Naive thymus-derived CD4-positive, alpha-beta T cell (primary cell): ENCODE results near the gene GALNT14. TPM values are rescaled to one million over a fixed set of nuclear protein-coding genes. Genes with fewer than 3 reads are reported as not detected.
A peak's percentile ranks its signal among the peaks of the same experiment; 100 is the strongest.

ENCODE experiments used
- ATAC-seq: fragments of 150-1000 bp; cut with Tn5 transposase; 2 replicates; pipeline ENCODE4 v1.10.0; 2021; ENCODE audit warnings: mild to moderate bottlenecking, moderate library complexity
- CTCF ChIA-PET: fragments of 350-600 bp; sonication (Branson Sonifier 250); formaldehyde crosslinking; loops from one replicate; lab custom pipeline; 2021; ENCODE audit warnings: antibody characterized with exemption; lab: Charles Lee
- POLR2A ChIA-PET: fragments of 350-600 bp; sonication (Branson Sonifier 250); formaldehyde crosslinking; loops from one replicate; lab custom pipeline; 2021; ENCODE audit warnings: antibody characterized with exemption, inconsistent platforms; lab: Charles Lee
- DNase-seq, 9 donors: peaks; one replicate each; pipeline versions ENCODE4 v3.0.0 to v3.0.0-alpha.2; 2020 to 2022; ENCODE audit warnings: mixed read lengths in 1 of 9
- H3K27ac ChIP-seq: one replicate; pipeline ENCODE4 v1.7.0; 2013; ENCODE audit warnings: mild to moderate bottlenecking, low read depth, low read length, moderate library complexity
- H3K27me3 ChIP-seq, 2 donors: one replicate each; pipeline ENCODE4 v1.7.0; 2013; ENCODE audit warnings: low read length in 2 of 2, mild to moderate bottlenecking in 2 of 2, moderate library complexity in 2 of 2; ENCODE audit not compliant: control insufficient read depth in 2 of 2, insufficient read depth in 2 of 2
- H3K36me3 ChIP-seq, 3 experiments: 1 replicate in 2 of 3; 2 replicates in 1 of 3; pipeline ENCODE4 v1.7.0; 2013; ENCODE audit warnings: low read length in 3 of 3, mild to moderate bottlenecking in 3 of 3, moderate library complexity in 1 of 3; ENCODE audit not compliant: insufficient read depth in 3 of 3, control insufficient read depth in 2 of 3
- H3K4me1 ChIP-seq, 2 donors: one replicate each; pipeline ENCODE4 v1.7.0; 2013; ENCODE audit warnings: low read length in 2 of 2, mild to moderate bottlenecking in 2 of 2, moderate library complexity in 1 of 2; ENCODE audit not compliant: control insufficient read depth in 2 of 2, insufficient read depth in 2 of 2
- H3K4me3 ChIP-seq: 2 replicates; pipeline ENCODE4 v1.7.0; 2013; ENCODE audit warnings: mild to moderate bottlenecking, low read length
- H3K9me3 ChIP-seq, 3 experiments: 1 replicate in 2 of 3; 2 replicates in 1 of 3; pipeline ENCODE4 v1.7.0; 2013; ENCODE audit warnings: low read length in 3 of 3; ENCODE audit not compliant: control insufficient read depth in 2 of 3
- H3K27ac Mint-ChIP-seq, 9 donors: one replicate each; pipeline ENCODE4 v1.8.0; 2020 to 2022; ENCODE audit warnings: mixed read lengths in 9 of 9, mild to moderate bottlenecking in 8 of 9, moderate library complexity in 5 of 9, inconsistent platforms in 2 of 9
- H3K27me3 Mint-ChIP-seq, 5 donors: one replicate each; pipeline ENCODE4 v1.8.0; 2021 to 2022; ENCODE audit warnings: mixed read lengths in 5 of 5, mild to moderate bottlenecking in 1 of 5
- H3K36me3 Mint-ChIP-seq, 5 donors: one replicate each; pipeline ENCODE4 v1.8.0; 2020 to 2022; ENCODE audit warnings: mixed read lengths in 5 of 5, mild to moderate bottlenecking in 3 of 5, inconsistent platforms in 1 of 5
- H3K4me1 Mint-ChIP-seq, 7 donors: one replicate each; pipeline ENCODE4 v1.8.0; 2020 to 2022; ENCODE audit warnings: mixed read lengths in 7 of 7, mild to moderate bottlenecking in 3 of 7, inconsistent platforms in 1 of 7
- H3K4me3 Mint-ChIP-seq, 10 donors: one replicate each; pipeline ENCODE4 v1.8.0; 2020 to 2022; ENCODE audit warnings: mild to moderate bottlenecking in 10 of 10, mixed read lengths in 10 of 10, moderate library complexity in 6 of 10, inconsistent platforms in 2 of 10
- H3K9me3 Mint-ChIP-seq, 11 donors: one replicate each; pipeline ENCODE4 v1.8.0; 2020 to 2022; ENCODE audit warnings: mixed read lengths in 11 of 11, mild to moderate bottlenecking in 4 of 11, inconsistent platforms in 1 of 11, moderate library complexity in 1 of 11
- intact Hi-C, 2 donors: fragments of 100-400 bp; cut with micrococcal nuclease; formaldehyde crosslinking; loops; one replicate each; pipeline ENCODE4 v1.15.1; 2023
- polyA plus RNA-seq, 2 donors: library from polyadenylated mRNA; unstranded; fragments of 300-500 nt; fragmentation: Illumina TruSeq; gene quantifications; one replicate each; pipeline ENCODE4 v1.2.3, GENCODE V29; 2021
- total RNA-seq, 6 experiments: library from RNA in 5 of 6; stranded (reverse) in 5 of 6; gene quantifications; 1 replicate in 5 of 6; 2 replicates in 1 of 6; pipeline ENCODE4 v1.2.3 and lab custom pipeline; 2021 to 2026

Gene GALNT14
- total and polyA plus RNA-seq, 7 experiments from 2014 or later: 0.64 to 1.1 TPM; not detected in 5

DNA sequence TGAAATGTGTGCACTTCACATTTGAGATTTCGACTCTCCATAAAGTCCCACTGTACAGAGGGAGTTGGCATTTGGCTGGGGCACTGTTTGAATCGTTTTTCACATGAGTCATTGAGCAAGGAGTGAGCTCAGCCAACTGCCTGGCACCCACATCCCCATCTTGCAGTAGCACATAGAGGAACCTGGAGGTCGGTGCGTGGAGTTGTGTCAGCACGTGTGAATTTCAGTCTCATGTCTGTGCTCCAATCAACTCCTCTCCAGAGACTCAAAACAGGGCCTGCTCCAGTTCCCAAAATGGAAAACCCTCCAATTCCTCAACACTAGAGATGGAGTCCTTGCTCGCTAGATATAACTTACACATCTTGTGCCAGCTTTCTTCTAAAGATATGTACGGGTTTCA is 204.2 kb downstream of the GALNT14 start:
- CTCF ChIA-PET: no interaction called here
- Histone ChIP-seq H3K36me3 (no peaks in the 10 kb centered on the region), H3K4me1 (no peaks in the 10 kb centered on the region), H3K9me3 (no peaks in the 10 kb centered on the region), H3K27me3 (no peaks in the 10 kb centered on the region), H3K27ac (no peak overlapping the region), H3K4me3 (no peak overlapping the region)
- intact Hi-C loops: no loop called here
- ATAC-seq: peak; percentile 32
- POLR2A ChIA-PET: no interaction called here
- Mint-ChIP-seq H3K4me3 (no peak overlapping the region), H3K9me3 (no peaks in the 10 kb centered on the region), H3K27ac (no peak overlapping the region), H3K36me3 (no peaks in the 10 kb centered on the region), H3K27me3 (peaks cover 0 to 10% (median 0%) of the 10 kb centered on the region in 5 donors), H3K4me1 (no peaks in the 10 kb centered on the region)
- no peak for DNase-seq

- CTCF ChIA-PET: no interaction called here
- POLR2A ChIA-PET: no interaction called here
- Mint-ChIP-seq H3K27ac (no peak overlapping the region), H3K36me3 (no peaks in the 10 kb centered on the region), H3K9me3 (no peaks in the 10 kb centered on the region), H3K4me1 (no peaks in the 10 kb centered on the region), H3K4me3 (no peak overlapping the region), H3K27me3 (peaks cover 0 to 5% (median 0%) of the 10 kb centered on the region in 5 donors)
- H3K4me3 ChIP-seq: no peak overlapping the region
- no peaks in the 10 kb centered on the region for H3K36me3 ChIP-seq
- no peak for DNase-seq
- H3K9me3 ChIP-seq: no peaks in the 10 kb centered on the region
- no peak overlapping the region for H3K27ac ChIP-seq
- intact Hi-C loops: no loop called here
- H3K4me1 ChIP-seq: no peaks in the 10 kb centered on the region
- no peaks in the 10 kb centered on the region for H3K27me3 ChIP-seq
- ATAC-seq: no peak
Observed at GRCh38 chr2:30933496-30933895, 204.7 kb downstream of the GALNT14 start.

DNA sequence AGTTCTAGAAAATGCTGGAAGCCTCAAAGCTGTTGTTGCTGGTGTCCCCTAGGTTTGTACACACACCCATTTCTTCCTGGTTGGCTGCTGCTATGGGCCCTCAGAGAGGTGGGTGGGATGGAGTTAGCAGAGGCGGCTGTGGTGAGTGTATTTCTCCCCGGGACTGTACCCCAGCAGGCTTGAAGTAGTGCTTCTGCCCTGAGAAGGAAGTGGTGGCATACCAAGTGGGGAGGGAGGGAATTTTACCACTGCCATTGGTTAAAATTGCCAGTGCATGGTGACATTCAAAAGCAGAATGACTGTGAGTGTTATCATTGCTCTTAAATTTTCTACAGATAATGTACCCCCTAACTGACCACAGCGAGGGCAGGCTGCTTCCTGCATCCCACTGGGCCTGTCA is 205.4 kb downstream of the GALNT14 start:
- Mint-ChIP-seq H3K27ac (no peak overlapping the region), H3K4me1 (no peaks in the 10 kb centered on the region), H3K36me3 (no peaks in the 10 kb centered on the region), H3K4me3 (no peak overlapping the region), H3K27me3 (no peaks in the 10 kb centered on the region), H3K9me3 (no peaks in the 10 kb centered on the region)
- ChIA-PET POLR2A (no interaction called here), CTCF (no interaction called here)
- Histone ChIP-seq H3K27me3 (no peaks in the 10 kb centered on the region), H3K4me3 (no peak overlapping the region), H3K4me1 (no peaks in the 10 kb centered on the region), H3K27ac (no peak overlapping the region), H3K36me3 (no peaks in the 10 kb centered on the region), H3K9me3 (no peaks in the 10 kb centered on the region)
- DNase-seq (no peak), ATAC-seq (peak; percentile 29)
- intact Hi-C loops: no loop called here

DNA sequence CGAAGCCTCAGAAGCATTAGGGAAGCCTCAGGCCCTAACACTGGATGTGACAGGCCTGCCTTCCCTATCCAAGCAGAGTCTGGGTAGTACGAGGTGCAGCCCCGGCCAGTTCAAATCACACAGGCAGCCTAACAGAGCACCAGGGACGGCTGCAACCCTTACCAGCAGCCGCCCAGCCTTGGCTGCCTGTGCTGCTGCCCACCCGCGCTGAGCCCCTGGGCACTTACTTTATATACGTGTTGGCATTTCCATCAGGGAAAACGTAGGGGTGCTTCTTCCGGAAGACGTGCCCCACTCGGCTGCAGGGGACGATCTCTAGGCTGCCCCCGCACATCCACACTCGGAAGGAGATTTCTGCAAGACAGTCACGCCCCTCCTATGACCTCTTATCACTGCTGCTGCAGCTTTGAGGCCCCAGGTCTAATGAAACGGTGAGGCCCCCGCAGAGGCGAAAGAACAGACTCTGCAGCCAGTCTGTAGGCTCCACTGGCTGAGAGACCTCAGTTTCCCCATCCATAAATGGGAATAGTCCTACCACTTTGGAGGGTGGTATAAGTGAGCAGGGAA is 206.3 kb downstream of the GALNT14 start:
- Histone ChIP-seq H3K4me1 (no peaks in the 10 kb centered on the region), H3K4me3 (no peak overlapping the region), H3K36me3 (no peaks in the 10 kb centered on the region), H3K27me3 (no peaks in the 10 kb centered on the region), H3K27ac (no peak overlapping the region), H3K9me3 (no peaks in the 10 kb centered on the region)
- no peak for DNase-seq
- Mint-ChIP-seq H3K4me3 (no peak overlapping the region), H3K27ac (no peak overlapping the region), H3K36me3 (no peaks in the 10 kb centered on the region), H3K4me1 (no peaks in the 10 kb centered on the region), H3K9me3 (no peaks in the 10 kb centered on the region), H3K27me3 (no peaks in the 10 kb centered on the region)
- ChIA-PET POLR2A (no interaction called here), CTCF (no interaction called here)
- no peak for ATAC-seq
- intact Hi-C loops: no loop called here

DNA sequence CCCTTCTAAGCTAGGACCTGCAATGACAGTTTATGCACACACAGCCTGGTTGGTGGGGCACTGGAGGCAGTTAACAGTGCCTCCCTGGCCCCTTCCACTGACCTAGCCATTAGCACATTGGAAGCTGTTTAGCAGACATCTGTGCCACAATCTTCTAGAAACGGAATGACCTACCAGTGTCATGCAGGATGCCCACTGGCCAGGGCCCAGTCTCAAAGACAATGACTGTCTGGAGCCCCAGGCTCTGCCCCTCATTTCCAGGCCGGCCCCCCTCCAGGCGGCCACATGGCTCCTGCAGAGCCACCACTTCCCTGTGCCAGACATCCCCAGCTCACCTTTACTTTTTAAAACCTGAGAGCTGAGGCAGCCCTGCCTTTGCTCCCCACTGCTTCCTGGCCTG is 207.5 kb downstream of the GALNT14 start:
- Histone ChIP-seq H3K27ac (no peak overlapping the region), H3K9me3 (no peaks in the 10 kb centered on the region), H3K27me3 (no peaks in the 10 kb centered on the region), H3K4me1 (no peaks in the 10 kb centered on the region), H3K4me3 (no peak overlapping the region), H3K36me3 (no peaks in the 10 kb centered on the region)
- Mint-ChIP-seq H3K9me3 (no peaks in the 10 kb centered on the region), H3K27me3 (no peaks in the 10 kb centered on the region), H3K4me1 (no peaks in the 10 kb centered on the region), H3K27ac (no peak overlapping the region), H3K36me3 (no peaks in the 10 kb centered on the region), H3K4me3 (no peak overlapping the region)
- ATAC-seq (no peak), DNase-seq (no peak)
- POLR2A ChIA-PET: no interaction called here
- CTCF ChIA-PET: no interaction called here
- intact Hi-C loops: no loop called here

GRCh38 chr2:30927465-30928075 is 210.7 kb downstream of the GALNT14 start:
- ATAC-seq (no peak), DNase-seq (no peak)
- intact Hi-C loops: no loop called here
- POLR2A ChIA-PET: interaction anchor here (0.6 kb wide), 1 partner anchor 1011 kb away, joined by 5 read pairs; no protein-coding TSS in a partner anchor
- no peaks in the 10 kb centered on the region for H3K9me3 ChIP-seq
- H3K4me1 ChIP-seq: no peaks in the 10 kb centered on the region
- CTCF ChIA-PET: no interaction called here
- Mint-ChIP-seq H3K9me3 (no peaks in the 10 kb centered on the region), H3K4me3 (no peak overlapping the region), H3K36me3 (no peaks in the 10 kb centered on the region), H3K27me3 (no peaks in the 10 kb centered on the region), H3K27ac (no peak overlapping the region), H3K4me1 (no peaks in the 10 kb centered on the region)
- no peak overlapping the region for H3K27ac ChIP-seq
- no peaks in the 10 kb centered on the region for H3K36me3 ChIP-seq
- no peak overlapping the region for H3K4me3 ChIP-seq
- no peaks in the 10 kb centered on the region for H3K27me3 ChIP-seq

GRCh38 chr2:30926606-30927005 is 211.6 kb downstream of the GALNT14 start:
- CTCF ChIA-PET: no interaction called here
- H3K27ac Mint-ChIP-seq: no peak overlapping the region
- ATAC-seq: no peak
- H3K4me1 Mint-ChIP-seq: peaks cover 0 to 2% (median 0%) of the 10 kb centered on the region in 7 donors
- H3K36me3 ChIP-seq: no peaks in the 10 kb centered on the region
- no peaks in the 10 kb centered on the region for H3K27me3 ChIP-seq
- DNase-seq: no peak
- peaks cover 0 to under 1% (median 0%) of the 10 kb centered on the region in 11 donors for H3K9me3 Mint-ChIP-seq
- intact Hi-C loops: no loop called here
- H3K4me3 ChIP-seq: no peak overlapping the region
- H3K27ac ChIP-seq: no peak overlapping the region
- no peak overlapping the region for H3K4me3 Mint-ChIP-seq
- POLR2A ChIA-PET: no interaction called here
- H3K27me3 Mint-ChIP-seq: no peaks in the 10 kb centered on the region
- H3K36me3 Mint-ChIP-seq: no peaks in the 10 kb centered on the region
- no peaks in the 10 kb centered on the region for H3K4me1 ChIP-seq
- no peaks in the 10 kb centered on the region for H3K9me3 ChIP-seq
